Glutamatergic neuron (in vitro differentiated cells): Measurements from ENCODE around the gene SETD5. TPM values are rescaled to one million over a fixed set of nuclear protein-coding genes. Genes with fewer than 3 reads are reported as not detected.

Source experiments
- DNase-seq: peaks from one replicate; pipeline ENCODE4 v3.0.0; 2022
- H3K27ac Mint-ChIP-seq: one replicate; pipeline ENCODE4 v1.8.0; 2020; ENCODE audit warnings: mild to moderate bottlenecking, mixed read lengths, inconsistent platforms; ENCODE audit not compliant: unreplicated experiment
- H3K27me3 Mint-ChIP-seq: one replicate; pipeline ENCODE4 v1.8.0; 2020; ENCODE audit warnings: mild to moderate bottlenecking, moderate library complexity, mixed read lengths, inconsistent platforms; ENCODE audit not compliant: unreplicated experiment
- H3K36me3 Mint-ChIP-seq: one replicate; pipeline ENCODE4 v1.8.0; 2020; ENCODE audit warnings: mild to moderate bottlenecking, mixed read lengths, inconsistent platforms; ENCODE audit not compliant: unreplicated experiment
- H3K4me1 Mint-ChIP-seq: one replicate; pipeline ENCODE4 v1.8.0; 2020; ENCODE audit warnings: mild to moderate bottlenecking, low read depth, mixed read lengths, inconsistent platforms; ENCODE audit not compliant: unreplicated experiment
- H3K4me3 Mint-ChIP-seq: one replicate; pipeline ENCODE4 v1.8.0; 2020; ENCODE audit warnings: mild to moderate bottlenecking, mixed read lengths, inconsistent platforms; ENCODE audit not compliant: unreplicated experiment
- H3K9me3 Mint-ChIP-seq: one replicate; pipeline ENCODE4 v1.8.0; 2020; ENCODE audit warnings: mild to moderate bottlenecking, moderate library complexity, mixed read lengths, inconsistent platforms; ENCODE audit not compliant: unreplicated experiment
- total RNA-seq: library from RNA; stranded (reverse); fragmentation: NEBNext Ultra II Directional; extraction: Animal tissue kit (Norgen Biotek cat#: 25700); gene quantifications from one replicate; pipeline ENCODE4 v1.2.1, GENCODE V29; 2021; ENCODE audit not compliant: unreplicated experiment
- TF ChIP-seq, protein P1 (sequence below): fragments of 200-600 bp; sonication (generic); IDR thresholded peaks from one replicate; pipeline ENCODE4 v1.5.0; 2021; ENCODE audit not compliant: partially characterized antibody, unreplicated experiment

The SETD5 gene
- total RNA-seq, 1 donor from 2014 or later = 337 TPM

DNA sequence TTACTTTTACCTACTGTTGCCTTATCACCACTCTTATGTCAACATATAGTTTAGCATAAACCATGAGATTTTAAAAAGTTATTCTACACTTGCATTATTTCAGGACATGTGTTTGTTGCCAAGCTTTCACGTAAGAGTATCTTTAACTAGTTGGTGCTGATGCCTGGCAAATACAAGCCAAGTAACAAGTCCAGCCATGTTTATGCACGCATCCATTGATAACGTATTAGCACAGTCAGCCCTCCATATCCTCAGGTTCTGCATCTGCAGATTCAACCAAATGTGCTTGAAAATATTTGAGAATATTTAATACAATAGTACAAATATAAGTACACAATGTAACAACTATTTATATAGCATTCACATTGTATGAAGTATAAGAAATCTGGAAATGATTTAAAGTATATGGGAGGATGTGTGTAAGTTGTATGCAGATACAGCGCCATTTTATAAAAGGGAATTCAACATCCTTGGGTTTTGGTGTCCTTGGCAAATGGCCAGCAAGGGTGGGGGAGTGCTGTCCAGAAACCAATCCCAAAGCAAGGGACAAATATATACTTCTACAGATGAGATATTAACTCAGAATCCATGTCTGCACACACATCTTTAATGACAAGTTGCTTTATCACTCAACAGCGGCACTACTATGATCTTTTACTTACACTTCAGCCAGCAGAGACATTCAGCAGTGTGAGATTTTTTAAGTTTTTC is 8.7 kb upstream of the SETD5 start:
- no peak for DNase-seq
- Mint-ChIP-seq H3K4me1 (peaks cover 17% of the 10 kb centered on the region), H3K27ac (no peak overlapping the region), H3K4me3 (no peak overlapping the region), H3K9me3 (peaks cover 2% of the 10 kb centered on the region), H3K36me3 (no peaks in the 10 kb centered on the region), H3K27me3 (no peaks in the 10 kb centered on the region)
- TF ChIP-seq, protein P1, sequence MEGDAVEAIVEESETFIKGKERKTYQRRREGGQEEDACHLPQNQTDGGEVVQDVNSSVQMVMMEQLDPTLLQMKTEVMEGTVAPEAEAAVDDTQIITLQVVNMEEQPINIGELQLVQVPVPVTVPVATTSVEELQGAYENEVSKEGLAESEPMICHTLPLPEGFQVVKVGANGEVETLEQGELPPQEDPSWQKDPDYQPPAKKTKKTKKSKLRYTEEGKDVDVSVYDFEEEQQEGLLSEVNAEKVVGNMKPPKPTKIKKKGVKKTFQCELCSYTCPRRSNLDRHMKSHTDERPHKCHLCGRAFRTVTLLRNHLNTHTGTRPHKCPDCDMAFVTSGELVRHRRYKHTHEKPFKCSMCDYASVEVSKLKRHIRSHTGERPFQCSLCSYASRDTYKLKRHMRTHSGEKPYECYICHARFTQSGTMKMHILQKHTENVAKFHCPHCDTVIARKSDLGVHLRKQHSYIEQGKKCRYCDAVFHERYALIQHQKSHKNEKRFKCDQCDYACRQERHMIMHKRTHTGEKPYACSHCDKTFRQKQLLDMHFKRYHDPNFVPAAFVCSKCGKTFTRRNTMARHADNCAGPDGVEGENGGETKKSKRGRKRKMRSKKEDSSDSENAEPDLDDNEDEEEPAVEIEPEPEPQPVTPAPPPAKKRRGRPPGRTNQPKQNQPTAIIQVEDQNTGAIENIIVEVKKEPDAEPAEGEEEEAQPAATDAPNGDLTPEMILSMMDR = no peak

DNA sequence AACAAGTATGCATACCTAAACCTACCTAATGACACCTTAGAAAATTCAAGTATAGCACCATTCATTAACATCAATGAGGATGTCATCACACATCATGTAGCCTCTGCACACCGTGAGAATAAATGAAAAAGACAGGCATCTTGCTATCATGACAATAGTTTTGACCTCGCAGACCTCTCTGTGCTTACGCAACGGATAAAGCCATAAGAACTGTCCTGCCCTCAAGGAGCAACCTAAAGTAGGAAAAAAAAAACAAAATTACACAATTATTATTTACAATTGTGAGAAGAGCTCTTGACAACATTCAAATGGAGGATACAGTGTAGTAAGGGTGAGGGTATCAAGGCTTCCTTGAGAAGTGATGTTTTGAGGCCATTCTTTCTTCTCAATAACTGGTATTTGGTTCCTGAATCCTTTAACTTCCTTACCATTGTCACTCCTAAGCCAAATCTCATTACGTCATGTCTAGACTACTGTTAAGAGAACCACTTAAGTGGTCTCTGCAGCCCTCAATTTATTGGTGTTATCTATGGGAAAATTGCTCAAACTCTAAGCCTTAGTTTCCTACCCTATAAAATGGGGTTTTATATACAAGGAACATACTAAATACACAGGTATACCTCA is 7.0 kb upstream of the SETD5 start:
- H3K27ac Mint-ChIP-seq = no peak overlapping the region
- H3K27me3 Mint-ChIP-seq = peaks cover 5% of the 10 kb centered on the region
- DNase-seq = no peak
- no peak overlapping the region for H3K4me3 Mint-ChIP-seq
- H3K36me3 Mint-ChIP-seq = no peaks in the 10 kb centered on the region
- peaks cover 32% of the 10 kb centered on the region for H3K4me1 Mint-ChIP-seq
- TF ChIP-seq, protein P1 = no peak
- peaks cover 3% of the 10 kb centered on the region for H3K9me3 Mint-ChIP-seq

DNA sequence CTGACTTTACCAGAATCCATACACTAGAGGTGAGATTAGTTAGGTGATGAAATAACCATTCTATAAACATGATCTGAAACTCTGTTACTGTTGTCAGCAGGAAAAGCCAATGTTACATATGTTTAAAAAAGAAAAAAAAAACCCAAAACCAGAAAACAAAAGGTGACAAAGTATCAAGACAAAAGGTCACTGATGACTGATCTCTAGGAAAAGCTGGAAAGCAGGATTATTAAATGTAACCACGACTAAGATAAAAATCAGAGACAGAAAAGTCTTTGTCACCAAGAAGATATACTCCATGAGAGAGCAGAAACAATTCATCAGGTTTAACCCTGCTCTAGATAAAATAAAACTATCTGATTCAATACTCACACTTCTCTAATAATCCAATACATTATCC is 5.4 kb upstream of the SETD5 start:
- TF ChIP-seq, protein P1 = no peak
- H3K9me3 Mint-ChIP-seq = peaks cover 11% of the 10 kb centered on the region
- no peak for DNase-seq
- no peak overlapping the region for H3K27ac Mint-ChIP-seq
- H3K4me1 Mint-ChIP-seq = peaks cover 35% of the 10 kb centered on the region
- H3K36me3 Mint-ChIP-seq = no peaks in the 10 kb centered on the region
- no peak overlapping the region for H3K4me3 Mint-ChIP-seq
- H3K27me3 Mint-ChIP-seq = peaks cover 14% of the 10 kb centered on the region

DNA sequence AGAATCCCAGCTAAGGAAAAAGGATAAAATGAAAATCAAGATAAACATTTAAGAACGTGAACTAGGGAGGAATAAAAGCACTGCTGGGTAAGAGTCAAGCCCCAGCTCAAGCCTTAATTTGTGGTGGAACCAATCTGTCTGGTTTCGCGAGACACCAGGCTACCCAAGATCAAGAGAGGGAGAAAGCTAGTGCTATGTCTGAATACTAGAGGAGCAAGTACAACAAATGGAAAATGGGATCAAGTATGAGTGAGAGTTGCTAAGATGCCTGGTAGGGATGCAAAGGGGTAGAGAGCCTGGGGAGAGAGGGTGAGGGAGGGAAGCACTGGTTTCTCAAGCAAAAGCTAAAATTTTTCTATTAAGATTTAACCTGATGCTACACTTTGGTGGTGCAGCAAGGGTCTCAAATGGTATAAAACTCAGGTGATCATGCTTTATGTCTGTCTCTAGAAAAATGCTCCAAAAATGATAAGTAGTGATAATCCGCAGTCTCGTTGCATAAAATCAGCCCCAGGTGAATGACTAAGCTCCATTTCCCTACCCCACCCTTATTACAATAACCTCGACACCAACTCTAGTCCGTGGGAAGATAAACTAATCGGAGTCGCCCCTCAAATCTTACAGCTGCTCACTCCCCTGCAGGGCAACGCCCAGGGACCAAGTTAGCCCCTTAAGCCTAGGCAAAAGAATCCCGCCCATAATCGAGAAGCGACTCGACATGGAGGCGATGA is 1.7 kb upstream of the SETD5 start:
- TF ChIP-seq, protein P1 = no peak
- Mint-ChIP-seq H3K27me3 (peaks cover 36% of the 10 kb centered on the region), H3K4me3 (peak overlapping the region; percentile 95), H3K36me3 (no peaks in the 10 kb centered on the region), H3K27ac (peak overlapping the region; percentile 91), H3K9me3 (peaks cover 33% of the 10 kb centered on the region), H3K4me1 (peaks cover 32% of the 10 kb centered on the region)
- DNase-seq = no peak

DNA sequence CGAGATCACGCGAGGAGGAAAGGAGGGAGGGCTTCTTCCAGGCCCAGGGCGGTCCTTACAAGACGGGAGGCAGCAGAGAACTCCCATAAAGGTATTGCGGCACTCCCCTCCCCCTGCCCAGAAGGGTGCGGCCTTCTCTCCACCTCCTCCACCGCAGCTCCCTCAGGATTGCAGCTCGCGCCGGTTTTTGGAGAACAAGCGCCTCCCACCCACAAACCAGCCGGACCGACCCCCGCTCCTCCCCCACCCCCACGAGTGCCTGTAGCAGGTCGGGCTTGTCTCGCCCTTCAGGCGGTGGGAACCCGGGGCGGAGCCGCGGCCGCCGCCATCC is 1.1 kb upstream of the SETD5 start:
- Mint-ChIP-seq H3K9me3 (peaks cover 35% of the 10 kb centered on the region), H3K27ac (peak overlapping the region; percentile 91), H3K4me1 (peaks cover 34% of the 10 kb centered on the region), H3K27me3 (peaks cover 36% of the 10 kb centered on the region), H3K4me3 (peak overlapping the region; percentile 95), H3K36me3 (no peaks in the 10 kb centered on the region)
- TF ChIP-seq, protein P1 = no peak
- DNase-seq = peak; percentile 78
